Muscle of leg (tissue), 11 donors: ENCODE measurements around the gene FAM107B. TPM values are rescaled to one million over a fixed set of nuclear protein-coding genes. Genes with fewer than 3 reads are reported as not detected.

Source experiments
- DNase-seq: peaks from one replicate; pipeline ENCODE4 v3.0.0; 2013
- H3K27ac ChIP-seq: one replicate; pipeline ENCODE4 v1.5.1; 2013; ENCODE audit warnings: mild to moderate bottlenecking, low read length, control low read depth
- H3K27me3 ChIP-seq: one replicate; pipeline ENCODE4 v1.6.1; 2013; ENCODE audit warnings: low read length; ENCODE audit not compliant: control insufficient read depth, insufficient read depth
- H3K36me3 ChIP-seq: one replicate; pipeline ENCODE4 v1.6.1; 2013; ENCODE audit warnings: low read length; ENCODE audit not compliant: control insufficient read depth, insufficient read depth
- H3K4me1 ChIP-seq: one replicate; pipeline ENCODE4 v1.6.1; 2013; ENCODE audit warnings: low read length; ENCODE audit not compliant: control insufficient read depth, insufficient read depth
- H3K4me3 ChIP-seq: one replicate; pipeline ENCODE4 v1.5.1; 2013; ENCODE audit warnings: low read length, control low read depth
- H3K9me3 ChIP-seq: replicated peaks from 2 replicates; pipeline ENCODE4 v1.6.1; 2013; ENCODE audit warnings: low read depth, low read length; ENCODE audit not compliant: control insufficient read depth
- WGBS: methylation state at CpG from one replicate; pipeline ENCODE4 v1.1.5; 2013; ENCODE audit warnings: missing lambda C conversion rate; ENCODE audit not compliant: insufficient coverage; 5-methylcytosine and 5-hydroxymethylcytosine counted together
- polyA plus RNA-seq, 8 donors: library from polyadenylated mRNA; unstranded; fragments of 120-200 nt; gene quantifications; one replicate each; pipeline versions ENCODE4 v1.2.1 to v1.2.3, GENCODE V29; 2013; ENCODE audit warnings: inconsistent platforms in 1 of 8, low replicate concordance in 1 of 8; ENCODE audit not compliant: insufficient read length in 8 of 8, insufficient read depth in 1 of 8
- total RNA-seq: library from RNA; stranded (reverse); fragments of 120-200 nt; gene quantifications from one replicate; pipeline ENCODE4 v1.2.4, GENCODE V29; 2013

Gene FAM107B
- total and polyA plus RNA-seq, 9 donors = 13.5 to 32.4 (median 18.7) TPM

- WGBS = 50% methylated on average over 2 of the region's 5 CpGs
- Histone ChIP-seq H3K9me3 (peaks cover 3% of the 10 kb centered on the region), H3K4me3 (no peak overlapping the region), H3K27me3 (no peaks in the 10 kb centered on the region), H3K4me1 (peaks cover 22% of the 10 kb centered on the region), H3K36me3 (peaks cover 11% of the 10 kb centered on the region), H3K27ac (no peak overlapping the region)
- DNase-seq = no peak
Measured at GRCh38 chr10:14564268-14564744, 210.4 kb downstream of the FAM107B start.

GRCh38 chr10:14563359-14563940 is 211.2 kb downstream of the FAM107B start:
- Histone ChIP-seq H3K4me3 (no peak overlapping the region), H3K9me3 (peaks cover 3% of the 10 kb centered on the region), H3K4me1 (peaks cover 22% of the 10 kb centered on the region), H3K36me3 (peaks cover 11% of the 10 kb centered on the region), H3K27ac (no peak overlapping the region), H3K27me3 (no peaks in the 10 kb centered on the region)
- WGBS = no CpG with 5 or more reads among the region's 4 CpGs
- DNase-seq = no peak

- WGBS = no CpG with 5 or more reads among the region's 3 CpGs
- H3K27me3 ChIP-seq = no peaks in the 10 kb centered on the region
- H3K9me3 ChIP-seq = peaks cover 3% of the 10 kb centered on the region
- H3K4me3 ChIP-seq = no peak overlapping the region
- no peak overlapping the region for H3K27ac ChIP-seq
- DNase-seq = peak; percentile 53
- peaks cover 20% of the 10 kb centered on the region for H3K4me1 ChIP-seq
- peaks cover 8% of the 10 kb centered on the region for H3K36me3 ChIP-seq
Measured at GRCh38 chr10:14563076-14563336, 211.7 kb downstream of the FAM107B start.

- Histone ChIP-seq H3K4me1 (peaks cover 14% of the 10 kb centered on the region), H3K27me3 (no peaks in the 10 kb centered on the region), H3K36me3 (peaks cover 4% of the 10 kb centered on the region), H3K9me3 (peaks cover 3% of the 10 kb centered on the region), H3K27ac (peak overlapping the region; percentile 10), H3K4me3 (no peak overlapping the region)
- 54% methylated on average over 2 of the region's 4 CpGs for whole genome bisulfite sequencing
- DNase-seq = peak; percentile 55
Measured at GRCh38 chr10:14562218-14563075, 212.2 kb downstream of the FAM107B start.

GRCh38 chr10:14560791-14561765 is 213.6 kb downstream of the FAM107B start:
- Histone ChIP-seq H3K27ac (no peak overlapping the region), H3K36me3 (no peaks in the 10 kb centered on the region), H3K4me3 (no peak overlapping the region), H3K9me3 (no peaks in the 10 kb centered on the region), H3K4me1 (peaks cover 22% of the 10 kb centered on the region), H3K27me3 (no peaks in the 10 kb centered on the region)
- no peak for DNase-seq
- 84% methylated on average over 6 of the region's 15 CpGs for WGBS

GRCh38 chr10:14560274-14560673 is 214.4 kb downstream of the FAM107B start:
- no peaks in the 10 kb centered on the region for H3K36me3 ChIP-seq
- no peak overlapping the region for H3K4me3 ChIP-seq
- no peak overlapping the region for H3K27ac ChIP-seq
- no peaks in the 10 kb centered on the region for H3K27me3 ChIP-seq
- DNase-seq = peak; percentile 35
- WGBS = 78% methylated on average over 9 of the region's 9 CpGs
- H3K4me1 ChIP-seq = peaks cover 26% of the 10 kb centered on the region
- H3K9me3 ChIP-seq = no peaks in the 10 kb centered on the region

GRCh38 chr10:14558025-14558424 is 216.7 kb downstream of the FAM107B start:
- Histone ChIP-seq H3K27ac (no peak overlapping the region), H3K9me3 (no peaks in the 10 kb centered on the region), H3K27me3 (no peaks in the 10 kb centered on the region), H3K4me3 (no peak overlapping the region), H3K4me1 (peaks cover 23% of the 10 kb centered on the region), H3K36me3 (no peaks in the 10 kb centered on the region)
- WGBS = 99% methylated on average over 7 of the region's 12 CpGs
- no peak for DNase-seq

- Histone ChIP-seq H3K27me3 (no peaks in the 10 kb centered on the region), H3K27ac (no peak overlapping the region), H3K4me1 (peaks cover 23% of the 10 kb centered on the region), H3K36me3 (no peaks in the 10 kb centered on the region), H3K9me3 (no peaks in the 10 kb centered on the region), H3K4me3 (no peak overlapping the region)
- WGBS = 88% methylated on average over 3 of the region's 5 CpGs
- DNase-seq = no peak
Measured at GRCh38 chr10:14557567-14557966, 217.1 kb downstream of the FAM107B start.

- peak; percentile 60 for DNase-seq
- peaks cover 23% of the 10 kb centered on the region for H3K4me1 ChIP-seq
Measured at GRCh38 chr10:14556285-14556956, 218.3 kb downstream of the FAM107B start.

More at GRCh38 chr10:14556285-14556956, 218.3 kb downstream of the FAM107B start:
- no peaks in the 10 kb centered on the region for H3K9me3 ChIP-seq
- no peaks in the 10 kb centered on the region for H3K36me3 ChIP-seq
- H3K4me3 ChIP-seq = no peak overlapping the region
- WGBS = 47% methylated on average over 10 of the region's 12 CpGs
- H3K27ac ChIP-seq = peak overlapping the region; percentile 48
- no peaks in the 10 kb centered on the region for H3K27me3 ChIP-seq
